Lower leg skin (tissue), 4 donors: ENCODE measurements around the gene CDC14A. TPM values are rescaled to one million over a fixed set of nuclear protein-coding genes. Genes with fewer than 3 reads are reported as not detected.

Experiments used
- DNase-seq, 2 donors: peaks; one replicate each; pipeline ENCODE4 v3.0.0-alpha.2; 2019; ENCODE audit warnings: low spot score in 2 of 2
- H3K4me3 ChIP-seq: fragments of 200-600 bp; sonication (generic); 2 replicates; pipeline ENCODE4 v1.5.1; 2017; ENCODE audit warnings: mild to moderate bottlenecking, low read depth; ENCODE audit not compliant: poor library complexity, severe bottlenecking
- CTCF ChIP-seq, 3 donors: fragments of 450-650 bp; IDR thresholded peaks; one replicate each; pipeline ENCODE4 v1.5.1; 2016; ENCODE audit warnings: antibody characterized with exemption in 3 of 3, mild to moderate bottlenecking in 3 of 3, moderate library complexity in 2 of 3
- POLR2A ChIP-seq, 2 donors: fragments of 450-650 bp; IDR thresholded peaks; one replicate each; pipeline ENCODE4 v1.6.1; 2016 to 2017; ENCODE audit warnings: antibody characterized with exemption in 2 of 2, mild to moderate bottlenecking in 1 of 2, moderate library complexity in 1 of 2
- WGBS, 2 donors: methylation state at CpG; one replicate each; pipeline ENCODE4 v1.1.5; 2018; 5-methylcytosine and 5-hydroxymethylcytosine counted together
- intact Hi-C: fragments of 100-400 bp; cut with DNase I; formaldehyde crosslinking; loops from one replicate; pipeline ENCODE4 v1.15.0; 2023; ENCODE audit warnings: low total_unique reads
- total RNA-seq, 4 donors: library from RNA; depleted of rRNA; stranded (reverse); fragments of >200 nt; gene quantifications; one replicate each; pipeline ENCODE4 v1.1.0, GENCODE V29; 2016

CDC14A gene
- total RNA-seq, 4 donors from 2014 or later = 13.5 to 15.4 (median 14.4) TPM

DNA sequence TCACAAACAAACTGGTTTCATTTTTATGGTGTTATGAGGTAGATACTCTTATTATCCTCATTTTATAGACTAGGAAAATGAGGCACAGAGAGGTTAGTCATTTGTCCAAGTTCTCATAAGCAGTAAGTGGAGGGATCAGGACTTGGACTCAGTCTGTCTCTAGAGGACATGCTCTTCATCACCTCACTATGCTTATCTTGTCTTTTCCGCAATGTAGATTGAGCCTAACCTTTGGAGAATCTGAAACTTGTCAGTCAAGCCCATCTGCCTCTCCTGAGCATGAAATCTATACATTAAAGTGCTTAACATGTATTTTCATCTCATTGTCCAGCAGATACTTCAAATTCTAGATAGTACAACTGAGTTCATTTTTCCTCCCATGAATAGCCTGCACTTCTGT is 11.8 kb upstream of the CDC14A start:
- WGBS, 2 donors = 95 to 97% methylated on average over 1 of the region's 1 CpG
- intact Hi-C loops = no loop called here
- TF ChIP-seq CTCF (IDR thresholded peaks at IDR 0.05) (no peak), POLR2A (IDR thresholded peaks at IDR 0.05) (no peak)
- no peak overlapping the region for H3K4me3 ChIP-seq
- no peak for DNase-seq

- TF ChIP-seq POLR2A (IDR thresholded peaks at IDR 0.05) (no peak), CTCF (IDR thresholded peaks at IDR 0.05) (no peak)
- intact Hi-C loops = no loop called here
- H3K4me3 ChIP-seq = no peak overlapping the region
- no peak for DNase-seq
- WGBS, 2 donors = 89 to 92% methylated on average over 2 of the region's 2 CpGs
Observed at GRCh38 chr1:100342348-100342747, 10.0 kb upstream of the CDC14A start.

- 62 to 75% methylated on average over 3 of the region's 3 CpGs for WGBS, 2 donors
- DNase-seq = no peak
- intact Hi-C loops = no loop called here
- no peak overlapping the region for H3K4me3 ChIP-seq
- TF ChIP-seq CTCF (IDR thresholded peaks at IDR 0.05) = no peak
- TF ChIP-seq POLR2A (IDR thresholded peaks at IDR 0.05) = no peak
Observed at GRCh38 chr1:100343897-100344296, 8.4 kb upstream of the CDC14A start.

GRCh38 chr1:100344774-100345173 is 7.5 kb upstream of the CDC14A start:
- TF ChIP-seq CTCF (IDR thresholded peaks at IDR 0.05) (no peak), POLR2A (IDR thresholded peaks at IDR 0.05) (no peak)
- intact Hi-C loops = no loop called here
- WGBS, 2 donors = 55 to 71% methylated on average over 2 of the region's 2 CpGs
- DNase-seq = no peak
- no peak overlapping the region for H3K4me3 ChIP-seq

DNA sequence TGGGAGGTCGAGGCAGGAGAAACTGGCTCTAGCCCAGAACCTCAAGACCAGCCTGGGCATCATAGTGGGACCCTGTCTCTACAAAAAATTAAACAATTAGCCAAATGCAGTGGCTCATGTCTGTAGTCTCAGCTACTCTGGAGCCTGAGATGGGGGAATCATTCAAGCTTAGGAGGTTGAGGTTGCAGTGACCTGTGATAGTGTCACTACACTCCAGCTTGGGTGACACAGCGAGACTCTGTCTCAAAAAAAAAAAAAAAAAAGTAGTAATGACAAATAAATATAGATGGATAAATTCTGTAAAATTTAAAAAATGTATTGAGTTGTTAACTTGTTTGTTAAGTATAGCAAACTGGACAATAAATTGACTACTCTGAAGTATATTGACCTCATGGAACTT is 5.9 kb upstream of the CDC14A start:
- DNase-seq = no peak
- WGBS, 2 donors = 93 to 98% methylated on average over 2 of the region's 2 CpGs
- intact Hi-C loops = no loop called here
- no peak overlapping the region for H3K4me3 ChIP-seq
- no peak for TF ChIP-seq CTCF (IDR thresholded peaks at IDR 0.05)
- TF ChIP-seq POLR2A (IDR thresholded peaks at IDR 0.05) = no peak
